HG03280 (cell line): ENCODE measurements around the gene USHBP1.

Experiments
- ATAC-seq: cut with Tn5 transposase; IDR thresholded peaks from one replicate; pipeline ENCODE4 v1.9.1; 2021; ENCODE audit warnings: mild to moderate bottlenecking, moderate library complexity; ENCODE audit not compliant: unreplicated experiment

USHBP1 gene

GRCh38 chr19:17242431-17243208 lies 21.9 kb downstream of the USHBP1 start:
- ATAC-seq = no peak

- no peak for ATAC-seq
Measured at GRCh38 chr19:17240826-17241399, 23.6 kb downstream of the USHBP1 start.

- ATAC-seq = no peak
Measured at GRCh38 chr19:17240062-17240752, 24.3 kb downstream of the USHBP1 start.

GRCh38 chr19:17237747-17238706 lies 26.5 kb downstream of the USHBP1 start:
- ATAC-seq = no peak

GRCh38 chr19:17236811-17237543 lies 27.6 kb downstream of the USHBP1 start:
- ATAC-seq = no peak

- ATAC-seq = no peak
Measured at GRCh38 chr19:17235971-17236777, 28.4 kb downstream of the USHBP1 start.

- ATAC-seq = peak; percentile 57
Measured at GRCh38 chr19:17235300-17235970, 29.1 kb downstream of the USHBP1 start.

GRCh38 chr19:17234911-17235299 lies 29.6 kb downstream of the USHBP1 start:
- ATAC-seq = no peak

GRCh38 chr19:17232258-17232657 lies 32.3 kb downstream of the USHBP1 start:
- no peak for ATAC-seq

GRCh38 chr19:17229890-17230289 lies 34.7 kb downstream of the USHBP1 start:
- ATAC-seq = no peak

- no peak for ATAC-seq
Measured at GRCh38 chr19:17227798-17228367, 36.7 kb downstream of the USHBP1 start.

- ATAC-seq = peak; percentile 92
Measured at GRCh38 chr19:17226002-17226933, 38.3 kb downstream of the USHBP1 start, which contains the start of gene OCEL1. TSS of gene OCEL1 (plus strand) at chr19:17226226. CDS start at chr19:17226248, 22 bp downstream.

- ATAC-seq = no peak
Measured at GRCh38 chr19:17225053-17225452, 39.5 kb downstream of the USHBP1 start.

- ATAC-seq = no peak
Measured at GRCh38 chr19:17220207-17220758, 44.3 kb downstream of the USHBP1 start.

GRCh38 chr19:17219286-17219685 lies 45.3 kb downstream of the USHBP1 start:
- no peak for ATAC-seq

GRCh38 chr19:17216058-17216670 lies 48.4 kb downstream of the USHBP1 start:
- ATAC-seq = no peak
